H9 (cell line): ENCODE data around the gene AGT. TPM values are rescaled to one million over a fixed set of nuclear protein-coding genes. Genes with fewer than 3 reads are reported as not detected.

Experiments used
- DNase-seq: peaks from one replicate; pipeline ENCODE4 v3.0.0-alpha.2; 2017
- H2AFZ ChIP-seq: one replicate; pipeline ENCODE4 v1.6.1; 2013; ENCODE audit warnings: mild to moderate bottlenecking, low read length, control low read depth, moderate library complexity
- H2AK5ac ChIP-seq: 2 replicates; pipeline ENCODE4 v1.6.1; 2013; ENCODE audit warnings: low read length, control low read depth, mixed read lengths; ENCODE audit not compliant: insufficient read length
- H2BK120ac ChIP-seq: one replicate; pipeline ENCODE4 v1.6.1; 2013; ENCODE audit warnings: low read depth, mild to moderate bottlenecking, low read length, control low read depth, inconsistent platforms; ENCODE audit not compliant: poor library complexity, severe bottlenecking
- H2BK12ac ChIP-seq: 2 replicates; pipeline ENCODE4 v1.6.1; 2013; ENCODE audit warnings: low read length, control low read depth, mixed read lengths, low read depth; ENCODE audit not compliant: insufficient read length
- H2BK15ac ChIP-seq: 2 replicates; pipeline ENCODE4 v1.6.1; 2013; ENCODE audit warnings: low read depth, low read length, control low read depth
- H2BK20ac ChIP-seq: one replicate; pipeline ENCODE4 v1.6.1; 2013; ENCODE audit warnings: low read depth, mild to moderate bottlenecking, low read length, control low read depth, inconsistent platforms; ENCODE audit not compliant: poor library complexity, severe bottlenecking
- H2BK5ac ChIP-seq: 2 replicates; pipeline ENCODE4 v1.6.1; 2013; ENCODE audit warnings: low read length, control low read depth, mixed read lengths; ENCODE audit not compliant: insufficient read length
- H3K14ac ChIP-seq: 2 replicates; pipeline ENCODE4 v1.6.1; 2013; ENCODE audit warnings: low read length, control low read depth; ENCODE audit not compliant: insufficient read depth
- H3K18ac ChIP-seq: 2 replicates; pipeline ENCODE4 v1.6.1; 2013; ENCODE audit warnings: low read depth, mild to moderate bottlenecking, mixed read lengths, low read length, control low read depth; ENCODE audit not compliant: insufficient read length
- H3K23ac ChIP-seq: 2 replicates; pipeline ENCODE4 v1.6.1; 2013; ENCODE audit warnings: low read length, control low read depth, mixed read lengths, low read depth; ENCODE audit not compliant: insufficient read length
- H3K23me2 ChIP-seq: 2 replicates; pipeline ENCODE4 v1.6.1; 2013; ENCODE audit warnings: low read depth, mild to moderate bottlenecking, mixed read lengths, low read length, control low read depth; ENCODE audit not compliant: insufficient read length, poor library complexity, severe bottlenecking
- H3K27ac ChIP-seq: 2 replicates; pipeline ENCODE4 v1.5.1; 2013; ENCODE audit warnings: low read length, control low read depth, mixed read lengths, low read depth; ENCODE audit not compliant: insufficient read length
- H3K27me3 ChIP-seq: 2 replicates; pipeline ENCODE4 v1.6.1; 2013; ENCODE audit warnings: low read length, control low read depth, inconsistent platforms; ENCODE audit not compliant: insufficient read depth
- H3K4ac ChIP-seq: 2 replicates; pipeline ENCODE4 v1.6.1; 2013; ENCODE audit warnings: low read depth, mild to moderate bottlenecking, control low read depth, inconsistent platforms, low read length, moderate library complexity
- H3K4me1 ChIP-seq: 2 replicates; pipeline ENCODE4 v1.6.1; 2013; ENCODE audit warnings: low read length, control low read depth, inconsistent platforms; ENCODE audit not compliant: insufficient read depth
- H3K4me2 ChIP-seq: 2 replicates; pipeline ENCODE4 v1.6.1; 2013; ENCODE audit warnings: low read length, control low read depth, mixed read lengths; ENCODE audit not compliant: insufficient read length, insufficient read depth
- H3K56ac ChIP-seq: 2 replicates; pipeline ENCODE4 v1.6.1; 2013; ENCODE audit warnings: low read depth, mild to moderate bottlenecking, mixed read lengths, low read length, control low read depth; ENCODE audit not compliant: insufficient read length
- H3K79me1 ChIP-seq: 2 replicates; pipeline ENCODE4 v1.6.1; 2013; ENCODE audit warnings: low read depth, mild to moderate bottlenecking, moderate library complexity, low read length, control low read depth, inconsistent platforms; ENCODE audit not compliant: insufficient read depth, poor library complexity, severe bottlenecking
- H3K79me2 ChIP-seq: 2 replicates; pipeline ENCODE4 v1.6.1; 2013; ENCODE audit warnings: low read length, control low read depth, inconsistent platforms; ENCODE audit not compliant: insufficient read depth
- H3K9ac ChIP-seq: 2 replicates; pipeline ENCODE4 v1.6.1; 2013; ENCODE audit warnings: low read length, control low read depth, mixed read lengths; ENCODE audit not compliant: insufficient read length; ENCODE audit errors: extremely low read depth
- H3K9me3 ChIP-seq: one replicate; pipeline ENCODE4 v1.6.1; 2013; ENCODE audit warnings: low read depth, low read length, inconsistent platforms; ENCODE audit not compliant: control insufficient read depth
- H3T11ph ChIP-seq: one replicate; pipeline ENCODE4 v1.6.1; 2013; ENCODE audit warnings: mild to moderate bottlenecking, low read length, control low read depth, inconsistent platforms
- H4K20me1 ChIP-seq: one replicate; pipeline ENCODE4 v1.6.1; 2013; ENCODE audit not compliant: control insufficient read depth, insufficient read length, insufficient read depth
- H4K5ac ChIP-seq: 2 replicates; pipeline ENCODE4 v1.6.1; 2013; ENCODE audit warnings: low read depth, mild to moderate bottlenecking, mixed read lengths, low read length, control low read depth; ENCODE audit not compliant: insufficient read length
- H4K8ac ChIP-seq: replicated peaks from 2 replicates; pipeline ENCODE4 v1.6.1; 2013; ENCODE audit warnings: low read length, control low read depth, mixed read lengths, low read depth; ENCODE audit not compliant: insufficient read length
- H4K91ac ChIP-seq: 2 replicates; pipeline ENCODE4 v1.6.1; 2013; ENCODE audit warnings: low read depth, mild to moderate bottlenecking, moderate library complexity, mixed read lengths, low read length, control low read depth; ENCODE audit not compliant: insufficient read length
- H3K27ac Mint-ChIP-seq, 3 experiments: 2 replicates in 2 of 3; 3 replicates in 1 of 3; pipeline ENCODE4 v1.8.0; 2020 to 2021; ENCODE audit warnings: mixed read lengths in 3 of 3, mild to moderate bottlenecking in 1 of 3, moderate library complexity in 1 of 3
- H3K27me3 Mint-ChIP-seq: 2 replicates; pipeline ENCODE4 v1.8.0; 2021; ENCODE audit warnings: low read depth, mild to moderate bottlenecking, moderate library complexity, mixed read lengths
- H3K36me3 Mint-ChIP-seq, 3 experiments: 2 replicates in 2 of 3; 3 replicates in 1 of 3; pipeline ENCODE4 v1.8.0; 2020 to 2021; ENCODE audit warnings: low read depth in 3 of 3, mixed read lengths in 3 of 3; ENCODE audit not compliant: insufficient read depth in 1 of 3
- H3K4me1 Mint-ChIP-seq, 2 experiments: 2 replicates each; pipeline ENCODE4 v1.8.0; 2020; ENCODE audit warnings: mixed read lengths in 2 of 2
- H3K4me3 Mint-ChIP-seq, 2 experiments: 2 replicates in 1 of 2; 3 replicates in 1 of 2; pipeline ENCODE4 v1.8.0; 2020 to 2021; ENCODE audit warnings: mild to moderate bottlenecking in 2 of 2, mixed read lengths in 2 of 2, moderate library complexity in 1 of 2
- H3K9me3 Mint-ChIP-seq, 2 experiments: 2 replicates in 1 of 2; 3 replicates in 1 of 2; pipeline ENCODE4 v1.8.0; 2020; ENCODE audit warnings: mild to moderate bottlenecking in 2 of 2, mixed read lengths in 2 of 2, moderate library complexity in 1 of 2
- WGBS: extraction: QIAGEN DNeasy Blood & Tissue Kit; methylation state at CpG from one replicate; pipeline ENCODE4 v1.1.7; 2013; ENCODE audit warnings: missing lambda C conversion rate, low lambda C conversion rate, mixed read lengths; ENCODE audit not compliant: insufficient read length; ENCODE audit errors: extremely low coverage; 5-methylcytosine and 5-hydroxymethylcytosine counted together
- total RNA-seq: library from RNA; stranded (reverse); gene quantifications from 2 replicates; pipeline ENCODE4 v1.2.1, GENCODE V29; 2021
- TF ChIP-seq, protein P1 (sequence below): fragments of 200-600 bp; sonication (generic); conservative IDR thresholded peaks from 3 replicates; pipeline ENCODE4 v1.8.0; 2021; ENCODE audit warnings: antibody characterized with exemption, mild to moderate bottlenecking

The AGT gene
- total RNA-seq, 1 experiment from 2014 or later: not detected

DNA sequence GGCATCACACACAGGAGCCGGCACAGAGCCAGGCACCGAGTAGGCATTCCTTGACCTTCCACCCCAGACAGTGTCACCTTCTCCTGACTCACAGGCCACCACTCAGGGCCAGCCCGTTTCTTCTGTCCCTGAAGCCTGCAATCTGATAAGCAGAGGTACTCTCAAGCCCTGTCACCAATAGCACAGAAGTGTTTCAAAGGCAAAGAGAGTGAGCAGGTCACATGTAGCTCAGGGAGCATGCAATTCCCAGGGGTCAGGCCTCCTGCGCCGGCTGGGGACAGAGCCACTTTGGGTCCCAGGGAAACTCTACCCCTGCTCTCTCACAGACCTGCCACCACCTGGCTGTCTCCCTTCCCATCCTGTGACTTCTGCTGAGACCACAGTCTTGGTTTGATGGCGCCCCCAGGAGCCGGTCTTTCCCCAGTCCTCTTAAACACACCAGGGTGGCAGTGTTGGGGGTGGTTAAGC is 46.5 kb upstream of the AGT start:
- H2BK20ac ChIP-seq: no peak overlapping the region
- H2AFZ ChIP-seq: no peak overlapping the region
- H2AK5ac ChIP-seq: no peak overlapping the region
- no peak overlapping the region for H3K27ac ChIP-seq
- H2BK5ac ChIP-seq: no peak overlapping the region
- WGBS: no CpG with 5 or more reads among the region's 7 CpGs
- peak; percentile 62 for DNase-seq
- H3K9me3 ChIP-seq: no peaks in the 10 kb centered on the region
- H2BK12ac ChIP-seq: no peak overlapping the region
- no peak overlapping the region for H3K18ac ChIP-seq
- no peaks in the 10 kb centered on the region for H3K79me2 ChIP-seq
- H3K23ac ChIP-seq: no peak overlapping the region
- H4K8ac ChIP-seq: no peak overlapping the region
- no peak overlapping the region for H3T11ph ChIP-seq
- no peak overlapping the region for H3K9ac ChIP-seq
- H3K23me2 ChIP-seq: no peaks in the 10 kb centered on the region
- no peak overlapping the region for H4K5ac ChIP-seq
- no peak overlapping the region for H2BK15ac ChIP-seq
- no peaks in the 10 kb centered on the region for H4K20me1 ChIP-seq
- no peak overlapping the region for H4K91ac ChIP-seq
- H3K79me1 ChIP-seq: no peaks in the 10 kb centered on the region
- no peak overlapping the region for H3K4me3 Mint-ChIP-seq
- H3K27ac Mint-ChIP-seq: no peak overlapping the region
- H3K27me3 Mint-ChIP-seq: peaks cover 50% of the 10 kb centered on the region
- H3K14ac ChIP-seq: no peak overlapping the region; the same call in 1 of the 2 replicates
- H3K9me3 Mint-ChIP-seq: no peaks in the 10 kb centered on the region
- no peak overlapping the region for H3K56ac ChIP-seq
- no peak overlapping the region for H3K4me2 ChIP-seq
- H3K4ac ChIP-seq: no peak overlapping the region
- H3K27me3 ChIP-seq: no peaks in the 10 kb centered on the region
- TF ChIP-seq, protein P1, sequence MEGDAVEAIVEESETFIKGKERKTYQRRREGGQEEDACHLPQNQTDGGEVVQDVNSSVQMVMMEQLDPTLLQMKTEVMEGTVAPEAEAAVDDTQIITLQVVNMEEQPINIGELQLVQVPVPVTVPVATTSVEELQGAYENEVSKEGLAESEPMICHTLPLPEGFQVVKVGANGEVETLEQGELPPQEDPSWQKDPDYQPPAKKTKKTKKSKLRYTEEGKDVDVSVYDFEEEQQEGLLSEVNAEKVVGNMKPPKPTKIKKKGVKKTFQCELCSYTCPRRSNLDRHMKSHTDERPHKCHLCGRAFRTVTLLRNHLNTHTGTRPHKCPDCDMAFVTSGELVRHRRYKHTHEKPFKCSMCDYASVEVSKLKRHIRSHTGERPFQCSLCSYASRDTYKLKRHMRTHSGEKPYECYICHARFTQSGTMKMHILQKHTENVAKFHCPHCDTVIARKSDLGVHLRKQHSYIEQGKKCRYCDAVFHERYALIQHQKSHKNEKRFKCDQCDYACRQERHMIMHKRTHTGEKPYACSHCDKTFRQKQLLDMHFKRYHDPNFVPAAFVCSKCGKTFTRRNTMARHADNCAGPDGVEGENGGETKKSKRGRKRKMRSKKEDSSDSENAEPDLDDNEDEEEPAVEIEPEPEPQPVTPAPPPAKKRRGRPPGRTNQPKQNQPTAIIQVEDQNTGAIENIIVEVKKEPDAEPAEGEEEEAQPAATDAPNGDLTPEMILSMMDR: peak; percentile 26; the same call in 1 of the 3 replicates
- no peaks in the 10 kb centered on the region for H3K4me1 ChIP-seq
- H2BK120ac ChIP-seq: no peak overlapping the region
- H3K4me1 Mint-ChIP-seq: peaks cover 0 to 5% of the 10 kb centered on the region in 2 experiments; a peak in 2 of 4 replicates
- H3K36me3 Mint-ChIP-seq: no peaks in the 10 kb centered on the region
